Measurements from ENCODE around the gene HOXB2. TPM values are rescaled to one million over a fixed set of nuclear protein-coding genes. Genes with fewer than 3 reads are reported as not detected.

The HOXB2 gene
- total RNA-seq, 4 donors from 2014 or later: 9.2 to 24.2 (median 17.1) TPM

DNA sequence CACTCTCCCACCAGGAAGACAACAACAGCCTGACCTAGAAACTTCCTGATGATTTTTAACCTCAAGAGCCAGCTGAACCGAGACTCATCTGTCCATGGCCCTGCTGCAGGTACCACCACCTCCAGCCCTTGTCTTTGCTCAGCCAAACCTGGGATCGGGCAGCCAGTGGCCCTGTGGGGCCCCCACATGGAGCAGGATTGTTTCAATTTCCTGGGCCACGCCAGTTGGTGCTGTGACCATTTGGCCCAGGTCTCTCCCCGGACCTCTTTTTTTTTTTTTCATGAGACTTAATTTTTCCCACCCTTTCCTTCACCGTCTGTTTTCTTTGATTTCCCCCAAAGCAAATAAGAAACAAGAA lies 8.3 kb upstream of the HOXB2 start:
- no peaks in the 10 kb centered on the region for H3K9me3 ChIP-seq
- intact Hi-C loops (cut with DNase I): no loop called here
- H3K27ac ChIP-seq: peak overlapping the region; percentile 83 to 95 (median 92)
- TF ChIP-seq POLR2A (IDR thresholded peaks at IDR 0.05) (no peak), CTCF (IDR thresholded peaks at IDR 0.05) (no peak)
- H3K4me3 ChIP-seq: peak overlapping the region in 2 of 4 donors; percentile 7 to 63
- peaks cover 0 to 79% (median 0%) of the 10 kb centered on the region in 4 donors for H3K27me3 ChIP-seq
- peaks cover 19 to 100% (median 59%) of the 10 kb centered on the region in 3 donors for H3K4me1 ChIP-seq
- DNase-seq: no peak
- H3K36me3 ChIP-seq: peaks cover 0 to 25% (median 6%) of the 10 kb centered on the region in 3 donors
- 40 to 66% methylated on average over 1 to 5 of the region's 5 CpGs for WGBS, 2 donors

GRCh38 chr17:48552466-48553189 lies 7.7 kb upstream of the HOXB2 start:
- no peak for DNase-seq
- Histone ChIP-seq H3K4me1 (peaks cover 19 to 100% (median 55%) of the 10 kb centered on the region in 3 donors), H3K27ac (peak overlapping the region; percentile 86 to 95 (median 92)), H3K36me3 (peaks cover 0 to 25% (median 6%) of the 10 kb centered on the region in 3 donors), H3K9me3 (no peaks in the 10 kb centered on the region), H3K4me3 (peak overlapping the region in 2 of 4 donors; percentile 9 to 63), H3K27me3 (peaks cover 0 to 77% (median 0%) of the 10 kb centered on the region in 4 donors)
- 22 to 46% methylated on average over 2 to 4 of the region's 11 CpGs for WGBS, 2 donors
- TF ChIP-seq CTCF (IDR thresholded peaks at IDR 0.05) (no peak), POLR2A (IDR thresholded peaks at IDR 0.05) (peak in 2 of 4 donors; percentile 15 to 36)
- intact Hi-C loops (cut with DNase I): no loop called here

DNA sequence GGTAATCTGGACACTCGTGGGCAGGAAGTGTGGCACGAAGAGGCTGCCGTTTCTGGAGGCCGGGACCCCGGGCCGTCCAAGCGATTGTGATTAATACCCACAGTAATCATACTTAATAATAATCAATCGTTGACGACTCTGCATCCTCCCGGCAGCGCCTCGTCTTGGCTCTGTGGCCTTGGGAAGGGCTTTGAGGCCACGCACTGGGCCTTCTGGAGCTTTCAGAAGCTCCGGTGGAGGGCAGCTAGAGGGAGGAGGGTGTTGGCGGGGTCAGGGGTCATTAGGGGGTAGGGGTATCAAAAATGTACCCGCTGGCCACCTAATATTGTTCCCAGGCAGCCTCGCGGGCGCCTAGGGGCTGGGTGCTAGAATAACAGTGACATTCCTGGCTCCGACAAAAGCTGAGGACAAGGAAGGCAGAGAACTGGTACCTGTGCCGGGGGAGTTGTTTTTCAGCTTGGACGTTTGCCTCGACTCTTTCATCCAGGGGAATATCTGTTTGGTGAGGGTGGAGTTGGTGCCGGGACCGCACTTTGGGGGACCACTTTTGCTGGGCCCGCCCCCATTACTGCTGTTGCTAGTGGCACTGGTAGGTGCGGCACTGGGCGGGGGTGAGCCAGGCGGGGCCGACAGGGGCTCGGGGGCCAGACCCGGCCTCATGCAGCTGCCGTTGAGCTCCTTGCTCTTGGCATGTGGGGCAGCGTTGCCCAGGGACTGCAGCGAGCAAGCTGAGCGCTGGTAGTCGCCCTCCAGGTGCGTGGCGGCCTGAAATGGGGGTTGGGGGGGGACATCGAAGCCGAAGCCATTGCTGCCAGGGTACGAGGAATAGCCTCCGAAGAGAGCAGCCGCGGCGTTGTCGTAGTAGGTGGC lies 6.9 kb upstream of the HOXB2 start:
- intact Hi-C loops (cut with DNase I): no loop called here
- 54 to 77% methylated on average over 9 to 15 of the region's 47 CpGs for WGBS, 2 donors
- TF ChIP-seq CTCF (IDR thresholded peaks at IDR 0.05) (no peak), POLR2A (IDR thresholded peaks at IDR 0.05) (no peak)
- peak overlapping the region; percentile 86 to 95 (median 92) for H3K27ac ChIP-seq
- peaks cover 0 to 25% (median 6%) of the 10 kb centered on the region in 3 donors for H3K36me3 ChIP-seq
- DNase-seq: no peak
- peak overlapping the region in 3 of 4 donors; percentile 9 to 44 (median 13) for H3K4me3 ChIP-seq
- H3K9me3 ChIP-seq: no peaks in the 10 kb centered on the region
- H3K4me1 ChIP-seq: peaks cover 11 to 100% (median 54%) of the 10 kb centered on the region in 3 donors
- peaks cover 0 to 78% (median 0%) of the 10 kb centered on the region in 4 donors for H3K27me3 ChIP-seq

- no peak for DNase-seq
- H3K4me1 ChIP-seq: peaks cover 8 to 100% (median 54%) of the 10 kb centered on the region in 3 donors
- 17 to 80% methylated on average over 1 to 8 of the region's 19 CpGs for WGBS, 2 donors
- H3K27me3 ChIP-seq: peaks cover 0 to 79% (median 0%) of the 10 kb centered on the region in 4 donors
- TF ChIP-seq POLR2A (IDR thresholded peaks at IDR 0.05): no peak
- no peak for TF ChIP-seq CTCF (IDR thresholded peaks at IDR 0.05)
- no peaks in the 10 kb centered on the region for H3K9me3 ChIP-seq
- intact Hi-C loops (cut with DNase I): no loop called here
- H3K27ac ChIP-seq: peak overlapping the region; percentile 86 to 95 (median 92)
- peaks cover 0 to 25% (median 6%) of the 10 kb centered on the region in 3 donors for H3K36me3 ChIP-seq
- peak overlapping the region; percentile 13 to 44 (median 22) for H3K4me3 ChIP-seq
These were observed 6.3 kb upstream of the HOXB2 start for GRCh38 chr17:48551214-48551555.

Data from esophagus squamous epithelium (tissue), 5 donors.